C4-2B (cell line): ENCODE results near the gene CFAP74.

Experiments used
- CTCF ChIP-seq: fragments of 450-650 bp; conservative IDR thresholded peaks from 2 replicates; pipeline ENCODE4 v1.5.1; 2017; ENCODE audit warnings: mild to moderate bottlenecking
- ZFX ChIP-seq: fragments of 450-650 bp; IDR thresholded peaks from 2 replicates; pipeline ENCODE4 v1.6.1; 2017

GRCh38 chr1:1874901-1875300, 128.7 kb downstream of the CFAP74 start:
- TF ChIP-seq CTCF: no peak
- TF ChIP-seq ZFX: no peak
